ENCODE data around the gene CCL13. TPM values are rescaled to one million over a fixed set of nuclear protein-coding genes. Genes with fewer than 3 reads are reported as not detected.

CCL13 gene
- total RNA-seq, 1 donor = not detected

DNA sequence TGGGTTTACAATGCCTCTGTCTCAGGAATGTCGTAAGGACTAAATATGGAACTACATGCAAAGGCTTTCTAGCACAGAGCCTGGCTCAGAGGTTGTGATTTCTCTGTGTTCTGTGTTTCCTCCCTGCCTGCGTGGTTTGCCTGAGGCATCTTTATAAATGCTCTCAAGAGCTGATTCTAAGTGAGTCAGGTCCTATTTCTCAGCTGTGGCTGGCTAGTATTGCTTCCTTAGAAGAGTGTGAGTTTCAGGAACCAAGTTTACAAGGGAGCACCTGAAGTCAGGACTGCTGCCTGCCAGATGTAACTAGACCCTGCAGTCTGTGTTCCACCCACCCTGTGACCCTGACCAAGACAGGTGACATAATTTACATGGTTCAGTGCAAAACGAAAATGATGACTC lies 14.7 kb downstream of the CCL13 start:
- H3K4me3 ChIP-seq (ENCODE audit: low read depth, low read length) = no peak overlapping the region
- peak; percentile 58 for DNase-seq (ENCODE audit: low read depth)
- TF ChIP-seq, protein P1, sequence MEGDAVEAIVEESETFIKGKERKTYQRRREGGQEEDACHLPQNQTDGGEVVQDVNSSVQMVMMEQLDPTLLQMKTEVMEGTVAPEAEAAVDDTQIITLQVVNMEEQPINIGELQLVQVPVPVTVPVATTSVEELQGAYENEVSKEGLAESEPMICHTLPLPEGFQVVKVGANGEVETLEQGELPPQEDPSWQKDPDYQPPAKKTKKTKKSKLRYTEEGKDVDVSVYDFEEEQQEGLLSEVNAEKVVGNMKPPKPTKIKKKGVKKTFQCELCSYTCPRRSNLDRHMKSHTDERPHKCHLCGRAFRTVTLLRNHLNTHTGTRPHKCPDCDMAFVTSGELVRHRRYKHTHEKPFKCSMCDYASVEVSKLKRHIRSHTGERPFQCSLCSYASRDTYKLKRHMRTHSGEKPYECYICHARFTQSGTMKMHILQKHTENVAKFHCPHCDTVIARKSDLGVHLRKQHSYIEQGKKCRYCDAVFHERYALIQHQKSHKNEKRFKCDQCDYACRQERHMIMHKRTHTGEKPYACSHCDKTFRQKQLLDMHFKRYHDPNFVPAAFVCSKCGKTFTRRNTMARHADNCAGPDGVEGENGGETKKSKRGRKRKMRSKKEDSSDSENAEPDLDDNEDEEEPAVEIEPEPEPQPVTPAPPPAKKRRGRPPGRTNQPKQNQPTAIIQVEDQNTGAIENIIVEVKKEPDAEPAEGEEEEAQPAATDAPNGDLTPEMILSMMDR (IDR thresholded peaks at IDR 0.05; ENCODE audit: insufficient read depth, low read length) = no peak

GRCh38 chr17:34371405-34372100 lies 15.3 kb downstream of the CCL13 start:
- no peak for DNase-seq (ENCODE audit: low read depth)
- H3K4me3 ChIP-seq (ENCODE audit: low read depth, low read length) = no peak overlapping the region
- TF ChIP-seq, protein P1 (IDR thresholded peaks at IDR 0.05; ENCODE audit: insufficient read depth, low read length) = no peak

DNA sequence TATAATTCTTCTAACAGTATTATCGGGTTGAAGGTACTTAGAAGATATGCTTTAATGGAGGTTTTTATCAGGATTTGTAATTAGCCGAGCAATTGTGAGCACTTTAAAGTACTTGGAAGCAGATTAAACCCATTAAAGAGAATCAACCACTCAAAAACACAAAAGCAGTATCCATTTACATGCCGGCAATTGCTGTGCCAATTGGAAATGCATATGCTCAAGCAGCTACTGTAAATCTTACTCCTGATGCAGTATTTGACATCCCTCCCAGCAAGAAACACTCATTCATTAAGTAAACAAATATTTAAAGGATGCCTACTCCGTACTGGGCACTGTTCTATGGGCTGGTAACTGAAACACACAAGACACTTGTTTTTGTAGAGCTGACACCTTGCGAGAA lies 18.2 kb downstream of the CCL13 start:
- DNase-seq (ENCODE audit: low read depth) = no peak
- no peak overlapping the region for H3K4me3 ChIP-seq (ENCODE audit: low read depth, low read length)
- TF ChIP-seq, protein P1 (IDR thresholded peaks at IDR 0.05; ENCODE audit: insufficient read depth, low read length) = no peak

- no peak overlapping the region for H3K4me3 ChIP-seq (ENCODE audit: low read depth, low read length)
- no peak for DNase-seq (ENCODE audit: low read depth)
- TF ChIP-seq, protein P1 (IDR thresholded peaks at IDR 0.05; ENCODE audit: insufficient read depth, low read length) = no peak
Measured at GRCh38 chr17:34375426-34375997, 19.2 kb downstream of the CCL13 start.

- TF ChIP-seq, protein P1 (IDR thresholded peaks at IDR 0.05; ENCODE audit: insufficient read depth, low read length) = no peak
- DNase-seq (ENCODE audit: low read depth) = no peak
- no peak overlapping the region for H3K4me3 ChIP-seq (ENCODE audit: low read depth, low read length)
Measured at GRCh38 chr17:34377078-34377823, 21.0 kb downstream of the CCL13 start.

- DNase-seq (ENCODE audit: low read depth) = peak; percentile 30
- TF ChIP-seq, protein P1 (IDR thresholded peaks at IDR 0.05; ENCODE audit: insufficient read depth, low read length) = peak; percentile 5
- H3K4me3 ChIP-seq (ENCODE audit: low read depth, low read length) = no peak overlapping the region
Measured at GRCh38 chr17:34378664-34379101, 22.4 kb downstream of the CCL13 start.
